Activated CD4-positive, alpha-beta memory T cell treated with anti-CD3 and anti-CD28 coated beads for 36 hours (primary cell): ENCODE results near the gene B3GALNT2. TPM values are rescaled to one million over a fixed set of nuclear protein-coding genes. Genes with fewer than 3 reads are reported as not detected.

ENCODE experiments used
- CTCF ChIA-PET: fragments of 350-600 bp; sonication (Branson Sonifier 250); formaldehyde crosslinking; loops from one replicate; lab custom pipeline; 2021; ENCODE audit warnings: antibody characterized with exemption, inconsistent platforms; lab: Charles Lee
- POLR2A ChIA-PET: fragments of 350-600 bp; sonication (Branson Sonifier 250); formaldehyde crosslinking; loops from one replicate; lab custom pipeline; 2021; ENCODE audit warnings: antibody characterized with exemption; lab: Charles Lee
- DNase-seq: peaks from one replicate; pipeline ENCODE4 v3.0.0-alpha.2; 2020
- H3K27ac Mint-ChIP-seq: one replicate; pipeline ENCODE4 v1.8.0; 2021; ENCODE audit warnings: mixed read lengths
- H3K27me3 Mint-ChIP-seq: one replicate; pipeline ENCODE4 v1.8.0; 2021; ENCODE audit warnings: mixed read lengths
- H3K36me3 Mint-ChIP-seq: one replicate; pipeline ENCODE4 v1.8.0; 2021; ENCODE audit warnings: mixed read lengths
- H3K4me1 Mint-ChIP-seq: one replicate; pipeline ENCODE4 v1.8.0; 2021; ENCODE audit warnings: low read depth, mixed read lengths
- H3K4me3 Mint-ChIP-seq: one replicate; pipeline ENCODE4 v1.8.0; 2021; ENCODE audit warnings: mild to moderate bottlenecking, mixed read lengths
- H3K9me3 Mint-ChIP-seq: one replicate; pipeline ENCODE4 v1.8.0; 2021; ENCODE audit warnings: mixed read lengths
- intact Hi-C: fragments of 100-400 bp; cut with micrococcal nuclease; formaldehyde crosslinking; loops from one replicate; pipeline ENCODE4 v1.15.1; 2023
- total RNA-seq, 2 experiments: library from RNA; stranded (reverse); gene quantifications; one replicate each; pipeline ENCODE4 v1.2.3, GENCODE V29; 2021

B3GALNT2 gene
- total RNA-seq, 2 experiments from 2014 or later = 13.1 to 13.8 TPM

DNA sequence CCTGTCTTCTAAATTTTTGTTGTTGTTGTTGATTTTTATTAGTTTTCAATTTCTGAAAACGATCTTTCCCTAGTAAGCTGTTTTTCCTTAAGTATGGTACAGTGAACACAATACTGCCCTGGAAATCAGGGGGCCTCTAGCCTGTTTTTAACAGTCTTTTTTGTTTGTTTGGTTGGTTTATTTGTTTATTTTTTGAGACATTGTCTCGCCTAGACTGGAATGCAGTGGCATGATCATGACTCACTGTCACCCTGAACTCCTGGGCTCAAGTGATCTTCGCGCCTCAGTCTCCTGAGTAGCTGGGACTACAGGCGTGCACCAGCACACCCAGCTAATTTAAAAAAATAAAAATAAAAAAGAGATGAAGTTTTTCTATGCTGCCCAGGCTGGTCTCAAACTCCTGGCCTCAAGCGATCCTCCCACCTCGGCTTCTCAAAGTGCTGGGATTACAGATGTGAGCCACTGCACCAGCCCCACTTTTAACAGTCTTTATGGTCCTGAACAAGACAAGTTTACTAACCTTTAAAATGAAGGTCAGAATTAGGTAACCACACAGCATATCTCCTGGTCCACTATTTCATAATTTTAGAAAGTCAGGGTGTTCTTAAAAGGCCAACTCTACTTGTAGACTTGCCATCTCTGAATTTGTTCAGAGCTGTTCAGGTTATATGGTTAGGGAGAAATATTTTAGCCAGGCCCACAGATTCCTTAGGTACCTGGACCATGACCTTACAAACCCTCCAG is 101.6 kb downstream of the B3GALNT2 start:
- Mint-ChIP-seq H3K27me3 (no peaks in the 10 kb centered on the region), H3K4me1 (no peaks in the 10 kb centered on the region), H3K27ac (no peak overlapping the region), H3K9me3 (no peaks in the 10 kb centered on the region), H3K36me3 (peaks cover 6% of the 10 kb centered on the region), H3K4me3 (no peak overlapping the region)
- POLR2A ChIA-PET = no interaction called here
- DNase-seq = no peak
- CTCF ChIA-PET = interaction anchor here (4.5 kb wide), 1 partner anchor 13 kb away, joined by 24 read pairs; no protein-coding TSS in a partner anchor
- intact Hi-C loops = no loop called here

- DNase-seq = no peak
- Mint-ChIP-seq H3K27me3 (no peaks in the 10 kb centered on the region), H3K27ac (no peak overlapping the region), H3K9me3 (no peaks in the 10 kb centered on the region), H3K4me1 (no peaks in the 10 kb centered on the region), H3K4me3 (no peak overlapping the region), H3K36me3 (peaks cover 6% of the 10 kb centered on the region)
- ChIA-PET CTCF (no interaction called here), POLR2A (no interaction called here)
- intact Hi-C loops = no loop called here
These were observed 103.0 kb downstream of the B3GALNT2 start for GRCh38 chr1:235401251-235401650.

Other genes with a start within 250 kb of the B3GALNT2 start
- 10 to 100 TPM; 41.3 to 44.8 TPM for gene ARID4B, start 176.3 kb downstream of the B3GALNT2 start, total RNA-seq
- gene GGPS1, start 175.9 kb downstream of the B3GALNT2 start, total RNA-seq = 10 to 100 TPM; 36.1 to 37.5 TPM
- gene TBCE, start 137.0 kb downstream of the B3GALNT2 start, total RNA-seq = 10 to 100 TPM; 22.7 to 26.3 TPM
- gene GNG4, start 145.3 kb upstream of the B3GALNT2 start, total RNA-seq = 1 to 10 TPM in 1 of 2 experiments, under 1 TPM in 1; 0.88 to 1.8 TPM